GM15510 (cell line): ENCODE data around the gene JARID2.

ENCODE experiments used
- POLR2A ChIP-seq: IDR thresholded peaks from 3 replicates; pipeline ENCODE4 v1.6.1; 2011; ENCODE audit warnings: borderline replicate concordance; ENCODE audit not compliant: insufficient read length; ENCODE audit errors: extremely low read depth

Gene JARID2

GRCh38 chr6:15570171-15570570 lies 324.3 kb downstream of the JARID2 start:
- no peak for TF ChIP-seq POLR2A
